GM21447 (cell line): ENCODE results near the gene ASIC3.
"Not testable (repeated sequence)": the region's sequence is repeated elsewhere in the genome, so short reads cannot be mapped to it uniquely, and the experiment has no call there.

Source experiments
- ATAC-seq: cut with Tn5 transposase; IDR thresholded peaks from one replicate; pipeline ENCODE4 v1.9.1; 2021; ENCODE audit not compliant: unreplicated experiment

ASIC3 gene

GRCh38 chr7:151013733-151014497 lies 34.4 kb upstream of the ASIC3 start:
- ATAC-seq: no peak

DNA sequence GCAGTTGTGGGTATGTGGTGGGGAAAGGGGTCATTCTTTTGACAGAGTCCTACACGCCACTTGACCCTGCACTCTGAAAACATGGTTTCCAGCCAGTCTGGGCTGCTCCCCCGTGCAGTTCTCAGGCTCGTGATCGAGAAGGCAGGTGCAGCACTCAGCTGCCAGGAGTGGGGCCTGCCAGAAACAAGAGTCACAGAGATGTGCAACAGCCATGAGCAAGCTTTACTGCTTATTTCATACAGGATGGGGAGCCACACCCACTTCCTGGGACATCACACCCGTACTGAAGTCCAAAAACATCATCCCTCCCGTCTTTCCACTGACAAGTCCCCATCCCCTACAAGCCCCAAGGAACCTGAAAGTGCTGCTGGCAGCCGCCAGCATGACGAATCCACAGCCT lies 33.4 kb upstream of the ASIC3 start:
- ATAC-seq: no peak

DNA sequence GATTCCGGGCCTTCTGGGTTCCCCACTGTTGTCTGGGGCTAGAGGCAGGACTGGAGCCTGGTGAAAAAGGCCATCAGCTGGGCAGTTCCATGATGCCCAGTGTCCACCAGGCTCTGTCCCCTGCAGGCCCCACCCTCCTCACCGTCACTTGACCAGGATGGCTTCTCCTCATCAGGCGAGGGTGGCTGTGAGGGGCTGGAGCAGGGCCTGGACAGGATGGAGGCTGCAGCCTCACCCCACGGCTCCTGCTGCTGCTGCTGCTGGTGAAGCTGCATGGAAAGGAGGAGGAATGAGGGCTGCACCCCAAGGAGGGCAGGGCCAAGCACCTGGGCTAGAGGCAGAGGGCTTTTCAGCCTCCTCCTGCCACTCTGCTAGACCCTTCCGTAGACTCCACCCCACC lies 32.4 kb upstream of the ASIC3 start:
- no peak for ATAC-seq

DNA sequence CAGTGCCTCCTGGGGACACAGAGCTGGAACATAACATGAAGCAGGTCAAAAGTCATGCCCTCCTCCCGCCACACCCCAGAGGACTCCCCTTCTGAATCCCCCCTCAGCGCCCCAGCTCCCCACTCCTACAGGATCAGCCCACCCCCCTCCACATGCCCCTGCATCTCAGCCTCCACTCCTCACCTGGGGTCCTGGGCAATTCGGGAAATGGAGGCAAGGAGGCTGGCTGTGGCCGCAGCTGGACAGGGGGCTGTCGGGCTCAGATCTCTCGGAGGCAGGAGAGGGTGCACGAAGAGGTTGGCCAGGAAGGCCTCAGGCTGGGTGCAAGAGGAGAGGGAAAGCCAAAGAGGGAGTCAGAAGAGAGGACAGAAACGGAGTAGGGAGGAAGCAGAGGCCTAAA lies 31.8 kb upstream of the ASIC3 start:
- no peak for ATAC-seq

- ATAC-seq: no peak
Measured at GRCh38 chr7:151016942-151017341, 31.4 kb upstream of the ASIC3 start.

DNA sequence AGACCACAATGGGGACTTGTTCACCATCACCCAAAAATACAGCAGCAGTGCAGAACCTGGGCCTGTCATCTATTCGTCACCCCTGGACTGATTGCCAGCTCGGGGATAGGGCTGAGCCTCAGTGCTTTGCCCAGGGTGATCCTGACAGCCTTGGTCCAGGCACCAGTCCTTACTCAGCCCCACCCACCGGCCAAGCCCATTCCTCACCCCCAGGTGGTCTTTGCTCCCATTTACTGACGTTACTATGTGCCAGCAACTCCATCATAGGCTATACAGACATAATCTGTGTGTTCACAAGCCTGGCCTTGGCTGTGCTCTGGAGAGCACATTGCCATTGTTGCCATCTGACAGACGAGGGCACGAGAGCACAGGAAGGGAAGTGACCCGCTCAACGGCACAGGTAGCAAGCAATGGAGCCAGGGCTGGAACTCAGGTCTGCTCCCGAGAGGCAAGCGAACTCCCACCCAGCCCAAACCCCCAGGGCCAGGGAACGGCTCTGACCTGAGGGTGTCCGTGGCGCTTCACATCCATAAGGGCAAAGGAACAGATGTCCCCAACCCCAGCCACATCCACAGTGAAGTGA lies 30.9 kb upstream of the ASIC3 start:
- ATAC-seq: no peak

- ATAC-seq: no peak
Measured at GRCh38 chr7:151017953-151018420, 30.3 kb upstream of the ASIC3 start.

GRCh38 chr7:151018421-151019129 lies 29.8 kb upstream of the ASIC3 start:
- no peak for ATAC-seq

DNA sequence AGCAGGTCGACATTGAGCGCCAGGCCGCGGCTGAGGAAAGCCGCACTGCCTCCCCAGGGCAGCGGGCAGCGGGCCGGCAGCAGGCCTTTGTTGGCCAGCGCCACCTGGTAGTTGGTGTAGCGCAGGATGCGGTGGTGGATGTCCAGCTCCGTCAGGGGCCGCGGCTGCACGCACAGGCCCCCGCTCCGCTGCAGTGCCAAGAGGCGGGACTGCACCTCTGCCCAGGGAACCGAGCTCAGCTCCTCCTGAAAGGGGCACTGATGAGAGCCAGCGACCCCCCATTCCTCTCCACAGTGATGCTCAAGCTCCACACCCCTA lies 29.2 kb upstream of the ASIC3 start:
- ATAC-seq: no peak

DNA sequence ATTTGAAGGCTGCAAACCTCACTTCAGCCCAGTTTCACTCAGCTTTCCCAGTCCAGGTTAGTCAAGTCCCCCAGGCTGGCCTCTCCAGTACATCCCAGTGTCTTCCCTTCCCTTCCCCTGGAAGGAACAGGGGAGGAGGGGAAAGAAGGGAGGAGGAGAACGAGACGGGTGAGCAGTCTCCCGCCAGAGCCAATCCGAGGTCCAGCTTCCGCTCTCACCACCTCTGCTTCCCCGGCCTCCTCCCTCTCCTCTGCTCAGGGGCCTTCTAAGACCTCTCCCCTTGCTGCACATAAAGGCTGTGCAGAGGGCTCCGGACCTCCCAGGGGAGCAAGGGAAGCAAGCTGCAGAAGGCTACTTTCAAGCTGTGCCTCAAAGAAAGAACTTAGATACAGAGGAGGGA lies 28.1 kb upstream of the ASIC3 start:
- ATAC-seq: no peak

DNA sequence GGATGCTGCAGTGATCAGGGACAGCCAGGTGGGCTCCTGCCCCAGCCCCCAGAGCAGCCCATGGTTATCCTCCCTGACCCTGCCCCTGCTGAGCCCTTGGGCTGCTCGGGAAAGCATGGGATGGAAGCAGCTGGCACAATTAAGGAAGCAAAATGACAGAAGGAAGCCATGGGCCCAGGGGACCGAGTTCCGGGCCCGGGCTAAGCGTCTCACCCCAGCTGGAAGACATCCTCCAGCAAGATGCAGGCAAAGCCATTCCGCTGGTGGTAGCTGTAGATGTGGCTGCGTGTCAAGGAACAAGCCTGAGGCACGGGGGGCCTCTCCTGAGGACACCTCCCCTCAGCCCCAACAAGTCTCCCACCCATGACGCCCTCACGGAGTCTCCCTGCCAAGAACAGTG lies 25.1 kb upstream of the ASIC3 start:
- no peak for ATAC-seq

- no peak for ATAC-seq
Measured at GRCh38 chr7:151024435-151025056, 23.8 kb upstream of the ASIC3 start, which contains the start of gene ATG9B. Gene ATG9B (minus strand): TSS chr7:151024494. CDS start chr7:151024423, 71 bp downstream.

- no peak for ATAC-seq
Measured at GRCh38 chr7:151025924-151026671, 22.2 kb upstream of the ASIC3 start.

- ATAC-seq: not testable (repeated sequence)
Measured at GRCh38 chr7:151026771-151027727, 21.3 kb upstream of the ASIC3 start.

DNA sequence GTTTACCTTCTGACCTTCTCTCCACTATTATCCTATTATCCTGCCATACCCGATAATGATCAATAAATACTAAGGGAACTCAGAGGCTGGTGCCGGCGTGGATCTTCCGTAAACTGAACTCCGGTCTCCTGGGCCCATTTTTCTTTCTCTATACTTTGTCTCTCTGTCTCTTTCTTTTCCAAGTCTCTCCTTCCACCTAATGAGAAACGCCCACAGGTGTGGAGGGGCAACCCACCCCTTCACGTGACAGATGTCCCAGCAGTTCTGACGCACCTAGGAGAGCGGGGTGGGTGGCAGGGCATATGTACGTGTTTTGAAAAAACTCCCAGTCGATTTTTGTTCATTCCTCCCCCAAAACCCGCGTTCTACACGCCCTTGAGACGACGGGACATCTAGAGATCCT lies 20.6 kb upstream of the ASIC3 start:
- ATAC-seq: not testable (repeated sequence)

DNA sequence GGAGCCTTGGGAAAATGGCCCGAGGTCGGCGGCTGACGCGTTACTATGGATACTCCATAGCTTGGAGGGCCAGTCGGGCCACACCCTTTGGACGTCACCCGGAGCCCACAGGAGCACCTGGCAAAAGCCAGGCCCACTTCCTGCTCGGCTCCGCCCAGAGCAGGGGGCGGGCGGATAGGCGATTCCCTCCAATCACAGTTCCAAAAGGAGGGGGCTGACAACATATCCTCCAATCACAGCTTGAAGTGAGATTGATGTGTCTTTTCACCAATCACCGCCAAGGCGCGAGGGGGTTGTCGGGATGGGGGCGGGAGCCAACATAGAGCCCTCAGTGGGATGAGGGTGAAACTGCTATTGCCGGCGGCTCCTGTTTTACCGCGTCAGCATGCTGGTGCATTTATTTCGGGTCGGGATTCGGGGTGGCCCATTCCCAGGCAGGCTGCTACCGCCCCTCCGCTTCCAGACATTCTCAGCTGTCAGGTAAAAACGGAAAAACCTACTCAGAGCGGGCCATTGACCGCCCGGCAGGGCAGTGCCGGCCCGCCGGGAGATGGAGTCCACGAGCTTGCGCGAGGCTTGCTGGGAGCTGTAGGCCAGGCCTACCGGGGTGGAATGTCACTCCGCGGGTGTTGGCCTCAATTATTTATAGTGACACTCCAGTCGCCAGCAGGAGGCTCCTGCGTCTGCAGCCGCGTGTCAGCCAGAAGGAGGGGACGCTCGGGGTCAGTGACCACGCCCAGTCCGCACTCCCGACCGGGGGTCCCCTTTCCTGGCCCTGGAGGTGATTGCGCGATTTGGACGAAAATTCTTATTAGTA lies 20.0 kb upstream of the ASIC3 start, which contains the start of gene ABCB8:
ABCB8 (plus strand) TSS at position 320 of the 817 bp plus-strand sequence; CDS start at position 386, 66 bp downstream.
- peak; percentile 95 for ATAC-seq

DNA sequence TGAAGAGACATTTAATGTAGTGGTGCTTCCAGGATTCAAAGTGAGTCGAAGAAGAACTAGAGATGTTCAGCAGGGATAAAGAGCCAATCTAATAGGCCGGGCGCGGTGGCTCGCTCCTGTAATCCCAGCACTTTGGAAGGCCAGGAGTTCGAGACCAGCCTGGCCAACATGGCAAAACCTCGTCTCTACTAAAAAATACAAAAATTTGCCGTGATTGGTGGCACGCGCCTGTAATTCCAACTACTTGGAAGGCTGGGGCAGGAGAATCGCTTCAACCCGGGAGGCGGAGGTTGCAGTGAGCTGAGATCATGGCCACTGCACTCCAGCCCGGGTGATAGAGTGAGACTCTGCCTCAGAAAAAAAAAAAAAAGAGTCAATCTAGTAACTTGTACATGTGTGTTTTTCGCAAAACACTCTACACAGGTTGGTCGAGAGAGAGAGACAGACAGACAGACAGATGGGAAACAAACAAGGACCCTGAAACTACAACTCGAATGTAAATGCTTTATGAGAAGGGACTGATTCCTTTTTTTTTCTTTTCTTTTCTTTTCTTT lies 19.3 kb upstream of the ASIC3 start:
- ATAC-seq: no peak

GRCh38 chr7:151031011-151031410 lies 17.3 kb upstream of the ASIC3 start:
- no peak for ATAC-seq
